ENCODE measurements around the gene LEFTY2.

DNA sequence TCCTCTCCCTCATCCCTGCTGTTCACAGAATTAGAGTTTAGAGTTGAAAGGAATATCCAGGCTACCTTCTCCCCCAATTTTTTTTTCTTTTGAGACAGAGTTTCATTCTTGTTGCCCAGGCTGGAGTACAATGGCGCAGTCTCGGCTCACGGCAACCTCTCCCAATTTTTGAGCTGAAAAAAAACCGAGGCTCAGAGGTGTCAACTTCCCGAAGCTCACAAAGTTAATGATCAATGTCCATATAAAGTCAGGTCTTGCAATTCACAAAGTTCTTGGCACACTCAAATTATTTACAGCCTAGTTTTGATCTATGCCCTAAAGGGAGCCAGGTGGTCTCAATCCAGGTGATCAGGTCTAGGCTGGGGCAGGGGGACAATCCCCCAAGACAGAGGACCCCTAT lies 51.3 kb downstream of the LEFTY2 start:
- TF ChIP-seq CTCF (conservative IDR thresholded peaks at IDR 0.05; ENCODE audit: low read depth, low read length) (no peak), POLR2A (IDR thresholded peaks at IDR 0.05; ENCODE audit: low read depth, low read length) (no peak), RFX5 (IDR thresholded peaks at IDR 0.05; ENCODE audit: low read depth, low read length) (no peak), MAZ (IDR thresholded peaks at IDR 0.05; ENCODE audit: borderline replicate concordance, low read depth, low read length) (no peak), CEBPB (IDR thresholded peaks at IDR 0.05; ENCODE audit: low read depth, low read length) (no peak), USF2 (IDR thresholded peaks at IDR 0.05; ENCODE audit: low read depth, low read length) (no peak), RCOR1 (IDR thresholded peaks at IDR 0.05; ENCODE audit: insufficient replicate concordance, low read length) (no peak), RAD21 (IDR thresholded peaks at IDR 0.05; ENCODE audit: low read length) (no peak), SMC3 (IDR thresholded peaks at IDR 0.05; ENCODE audit: low read depth, low read length) (no peak), BHLHE40 (IDR thresholded peaks at IDR 0.05; ENCODE audit: low read depth, low read length) (no peak), NFE2L2 (IDR thresholded peaks at IDR 0.05; ENCODE audit: low read depth, low read length) (no peak), CHD1 (IDR thresholded peaks at IDR 0.05; ENCODE audit: low read depth, low read length) (no peak), MXI1 (IDR thresholded peaks at IDR 0.05; ENCODE audit: borderline replicate concordance, low read depth, low read length) (no peak)
